ENCODE results near the gene FBXW9.
"Not testable (repeated sequence)": the region's sequence is repeated elsewhere in the genome, so short reads cannot be mapped to it uniquely, and the experiment has no call there.

FBXW9 gene

DNA sequence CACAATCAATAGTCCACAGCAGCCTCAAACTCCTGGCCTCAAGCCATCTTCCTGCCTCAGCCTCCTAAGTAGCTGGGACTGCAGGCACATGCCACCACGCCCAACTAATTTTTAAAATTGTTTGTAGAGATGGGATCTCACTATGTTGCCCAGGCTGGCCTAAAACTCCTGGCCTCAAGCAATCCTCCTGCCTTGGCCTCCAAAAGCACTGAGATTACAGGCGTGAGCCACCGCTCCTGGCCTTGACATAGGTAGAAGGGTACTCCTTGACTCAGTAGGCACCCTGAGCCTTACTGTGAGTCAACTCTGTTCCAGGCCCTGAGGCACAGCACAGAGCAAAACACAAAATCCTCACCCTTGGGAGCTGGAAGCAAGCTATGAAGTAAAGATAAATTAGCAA lies 19.5 kb upstream of the FBXW9 start:
- DNase-seq (ENCODE audit: low read depth in 2 of 2): no peak

GRCh38 chr19:12715102-12715501 lies 18.7 kb upstream of the FBXW9 start:
- no peak for DNase-seq (ENCODE audit: low read depth in 2 of 2)

GRCh38 chr19:12713304-12713703 lies 16.9 kb upstream of the FBXW9 start:
- not testable (repeated sequence) for DNase-seq (ENCODE audit: low read depth in 2 of 2)

DNA sequence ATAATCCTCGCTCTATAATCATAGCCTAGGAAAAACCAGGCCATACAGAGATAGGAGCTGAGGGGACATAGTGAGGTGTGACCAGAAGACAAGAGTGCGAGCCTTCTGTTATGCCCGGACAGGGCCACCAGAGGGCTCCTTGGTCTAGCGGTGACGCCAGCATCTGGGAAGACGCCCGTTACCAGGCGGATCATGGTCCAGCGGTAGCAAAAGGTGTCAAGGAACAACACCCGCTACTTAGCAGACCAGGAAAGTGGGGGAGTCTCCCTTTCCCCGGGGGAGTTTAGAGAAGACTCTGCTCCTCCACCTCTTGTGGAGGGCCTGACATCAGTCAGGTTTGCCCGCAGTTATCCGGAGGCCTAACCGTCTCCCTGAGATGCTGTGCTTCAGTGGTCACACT lies 15.6 kb upstream of the FBXW9 start:
- DNase-seq (ENCODE audit: low read depth in 2 of 2): not testable (repeated sequence)

DNA sequence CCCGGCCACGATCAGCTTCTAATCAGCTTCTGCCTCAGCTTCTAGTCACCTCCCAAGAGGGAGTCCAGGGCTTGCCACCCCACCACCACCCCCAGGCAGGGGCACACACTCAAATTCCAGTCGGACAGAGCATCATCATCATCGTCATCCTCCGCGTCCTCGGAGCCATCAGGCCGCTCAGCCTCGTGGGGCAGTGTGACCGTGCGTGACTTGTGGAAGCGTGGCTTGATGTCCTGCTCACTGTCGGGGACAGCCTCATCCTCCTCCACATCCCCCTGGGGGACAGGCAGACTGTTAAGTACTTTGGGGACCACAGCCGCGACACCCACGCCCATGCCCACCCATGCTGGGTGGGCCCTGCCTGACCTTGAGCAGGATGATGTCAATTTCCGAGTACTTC lies 14.8 kb upstream of the FBXW9 start:
- DNase-seq (ENCODE audit: low read depth in 2 of 2): no peak

DNA sequence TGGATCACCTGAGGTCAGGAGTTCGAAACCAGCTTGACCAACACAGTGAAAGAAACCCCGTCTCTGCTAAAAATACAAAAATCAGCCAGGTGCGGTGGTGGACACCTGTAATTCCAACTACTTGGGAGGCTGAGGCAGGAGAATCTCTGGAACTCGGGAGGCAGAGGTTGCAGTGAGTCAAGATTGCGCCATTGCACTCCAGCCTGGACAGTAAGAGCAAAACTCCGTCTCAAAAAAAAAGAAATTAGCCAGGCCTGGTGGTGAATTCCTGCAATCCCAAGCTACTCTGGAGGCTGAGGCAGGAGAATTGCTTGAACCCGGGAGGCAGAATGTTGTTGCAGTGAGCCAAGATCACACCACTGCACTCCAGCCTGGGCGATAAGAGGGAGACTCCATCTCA lies 12.2 kb upstream of the FBXW9 start:
- DNase-seq (ENCODE audit: low read depth in 2 of 2): no peak

DNA sequence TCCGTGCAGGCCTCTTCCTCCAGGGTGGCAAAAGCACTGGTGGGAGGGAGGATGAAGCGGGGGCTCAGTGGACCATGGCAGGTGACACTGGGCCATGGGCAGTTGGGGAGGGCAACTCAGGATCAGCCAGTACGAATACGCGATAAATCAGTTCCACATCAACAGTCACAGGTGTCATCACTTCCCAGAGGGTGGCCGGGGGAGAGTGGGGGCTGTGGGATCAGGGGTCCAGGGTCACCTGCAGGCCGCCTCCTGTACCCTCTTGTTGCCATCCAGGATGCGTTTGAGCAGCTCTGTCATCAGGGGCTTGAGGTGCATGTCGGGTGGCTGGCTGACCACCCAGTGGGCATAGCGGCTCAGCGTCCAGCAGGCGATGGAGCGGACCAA lies 9.9 kb upstream of the FBXW9 start:
- DNase-seq (ENCODE audit: low read depth in 2 of 2): no peak

DNA sequence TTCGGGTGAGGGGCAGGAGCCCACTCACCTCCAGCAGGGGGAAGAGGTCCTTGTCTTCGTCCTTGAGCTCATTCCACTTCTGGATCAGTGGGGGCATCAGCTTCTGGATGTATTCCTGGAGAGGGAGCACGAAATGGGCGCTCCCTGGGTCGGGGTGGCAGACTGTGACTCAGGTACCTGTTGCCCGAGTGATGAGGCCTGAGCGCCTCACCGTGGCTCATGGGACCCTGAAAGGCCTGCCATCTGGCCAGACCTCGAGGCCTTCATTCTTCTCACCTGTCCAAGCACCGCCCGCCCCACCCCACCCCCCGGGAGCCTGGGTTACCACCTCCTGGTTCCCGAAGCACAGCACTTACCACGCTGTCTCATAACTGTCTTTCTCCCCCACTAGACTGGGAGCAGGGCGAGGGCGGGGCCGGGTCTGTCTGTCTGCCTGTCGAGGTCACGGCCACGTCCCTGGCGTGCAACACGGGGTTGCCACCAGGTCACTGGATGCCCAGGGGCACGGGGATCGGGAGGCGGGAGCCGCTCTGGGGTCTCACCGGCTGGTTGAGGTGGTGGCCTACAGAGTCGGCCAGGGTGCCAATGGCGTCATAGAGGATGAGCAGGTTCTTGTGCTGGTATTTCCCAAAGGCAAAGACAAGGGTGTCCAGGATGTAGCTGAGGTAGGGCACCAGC lies 9.4 kb upstream of the FBXW9 start:
- DNase-seq (ENCODE audit: low read depth in 2 of 2): no peak

DNA sequence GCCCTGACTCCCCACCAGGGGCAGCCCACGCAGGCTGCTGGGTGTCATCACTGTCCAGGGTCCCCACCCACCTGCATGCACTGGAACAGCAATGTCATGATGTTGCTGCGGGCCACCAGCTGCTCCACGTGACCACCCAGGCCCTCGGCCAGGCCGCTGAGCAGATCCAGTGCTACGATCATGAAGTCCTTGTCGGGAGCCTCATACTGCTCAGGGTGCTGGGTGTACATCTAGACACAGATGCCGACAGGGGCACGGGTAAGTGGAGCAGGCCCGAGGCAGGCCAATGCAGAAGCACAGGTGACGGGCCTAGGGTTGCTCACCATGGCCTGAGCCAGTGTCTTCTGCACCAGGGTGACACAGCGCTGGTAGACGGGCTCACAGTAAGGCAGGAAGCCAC lies 8.7 kb upstream of the FBXW9 start:
- DNase-seq (ENCODE audit: low read depth in 2 of 2): no peak

DNA sequence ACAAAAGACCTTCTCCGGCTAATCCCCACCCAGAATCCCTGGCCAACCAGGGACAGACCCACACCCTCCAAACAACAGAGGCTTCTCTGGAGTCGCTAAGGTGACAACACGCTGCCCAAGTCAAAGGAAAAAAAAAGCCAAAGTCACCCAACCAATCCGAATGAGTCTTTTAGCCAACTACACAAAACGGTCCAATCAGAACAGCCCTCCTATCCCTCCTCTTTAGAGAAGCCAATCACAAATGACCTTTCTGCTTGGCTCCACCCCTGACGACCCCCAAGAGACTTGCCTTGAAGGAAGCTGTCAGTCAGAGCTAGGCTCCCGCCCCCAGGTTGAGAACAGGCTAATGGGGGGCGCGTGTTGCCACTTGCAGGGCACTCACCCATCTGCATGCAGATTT lies 6.6 kb upstream of the FBXW9 start:
- no peak for DNase-seq (ENCODE audit: low read depth in 2 of 2)

DNA sequence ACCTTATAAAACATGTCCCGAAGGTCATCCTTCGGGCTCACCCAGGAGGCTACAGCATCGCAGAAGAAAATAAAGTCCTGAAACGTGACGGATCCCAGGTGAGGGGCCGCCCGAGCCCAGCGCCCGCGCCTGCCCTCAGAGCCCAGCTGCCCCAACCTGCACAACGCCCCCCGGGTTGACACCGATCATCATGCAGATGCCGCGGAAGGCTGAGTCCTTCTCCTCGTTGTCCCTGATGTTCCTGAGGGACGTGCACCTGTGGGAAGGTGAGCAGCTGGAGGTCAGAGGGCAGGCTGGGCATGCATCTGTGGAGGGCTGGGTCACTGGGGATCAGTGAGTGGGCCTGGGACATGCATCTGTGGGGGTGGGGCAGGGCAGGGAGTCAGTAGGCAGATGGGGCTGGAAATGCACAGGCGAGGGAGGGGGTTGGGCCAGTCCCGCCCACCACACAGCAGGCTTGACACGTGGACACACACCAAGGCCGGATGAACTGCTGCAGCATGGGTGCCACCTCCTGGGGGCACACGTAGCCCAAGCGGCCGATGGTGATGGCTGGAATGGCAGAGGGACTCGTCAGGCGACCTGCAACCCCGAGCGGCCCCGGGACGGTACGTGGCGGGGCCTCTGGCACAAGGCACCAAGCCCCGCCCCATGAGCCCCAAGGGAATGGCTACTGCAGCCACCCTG lies 5.3 kb upstream of the FBXW9 start:
- no peak for DNase-seq (ENCODE audit: low read depth in 2 of 2)

DNA sequence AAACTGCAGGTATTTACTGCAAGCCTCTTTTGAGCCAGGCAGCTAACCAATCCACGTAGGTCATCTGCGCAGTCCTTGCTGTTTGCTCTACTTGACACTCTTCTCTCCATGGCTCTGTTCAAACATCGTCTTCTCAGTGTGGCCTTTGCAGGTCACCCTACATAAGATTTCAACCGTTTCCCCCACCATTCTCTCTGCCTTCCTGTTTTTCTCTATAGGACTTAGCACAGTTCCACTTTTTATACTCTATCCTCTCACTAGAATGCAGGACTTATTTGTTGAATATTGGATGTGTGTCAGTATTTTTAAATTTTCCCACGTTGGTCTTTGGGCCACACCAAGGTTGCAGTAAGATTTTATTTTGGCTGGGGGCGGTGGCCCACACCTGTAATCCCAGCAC lies 1.7 kb upstream of the FBXW9 start:
- no peak for DNase-seq (ENCODE audit: low read depth in 2 of 2)

DNA sequence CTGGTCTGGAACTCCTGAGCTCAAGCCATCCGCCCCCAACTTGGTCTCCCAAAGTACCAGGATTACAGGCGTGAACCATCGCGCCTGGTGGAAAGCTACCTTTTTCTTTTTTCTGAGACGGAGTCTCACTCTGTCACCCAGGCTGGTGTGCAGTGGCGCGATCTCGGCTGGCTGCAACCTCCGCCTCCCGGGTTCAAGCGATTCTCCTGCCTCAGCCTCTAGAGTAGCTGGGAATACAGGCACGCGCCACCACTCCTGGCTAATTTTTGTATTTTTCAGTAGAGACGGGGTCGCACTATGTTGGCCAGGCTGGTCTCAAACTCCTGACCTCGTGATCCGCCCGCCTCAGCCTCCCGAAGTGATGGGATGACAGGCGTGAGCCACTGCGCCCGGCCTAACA lies 994 bp upstream of the FBXW9 start:
- not testable (repeated sequence) for DNase-seq (ENCODE audit: low read depth in 2 of 2)

DNA sequence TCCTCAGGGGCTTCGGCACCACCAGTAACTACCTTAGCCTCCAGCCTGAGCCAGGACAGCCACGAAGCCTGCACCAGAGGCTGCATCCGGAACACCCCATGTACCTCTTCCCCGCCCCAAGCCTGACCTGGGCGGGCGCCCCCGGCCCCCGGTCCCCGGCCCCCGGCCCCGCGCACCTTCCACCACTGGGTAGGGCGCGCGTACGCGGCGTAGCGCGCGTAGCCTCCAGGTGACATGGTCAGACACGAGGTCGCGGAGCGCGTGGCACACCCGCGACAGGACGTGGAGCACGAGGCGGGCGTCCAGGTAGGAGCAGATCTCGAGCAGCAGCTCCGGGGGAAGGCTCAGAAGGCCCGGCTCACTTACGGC lies 450 bp downstream of the FBXW9 start:
- DNase-seq (ENCODE audit: low read depth in 2 of 2): no peak

DNA sequence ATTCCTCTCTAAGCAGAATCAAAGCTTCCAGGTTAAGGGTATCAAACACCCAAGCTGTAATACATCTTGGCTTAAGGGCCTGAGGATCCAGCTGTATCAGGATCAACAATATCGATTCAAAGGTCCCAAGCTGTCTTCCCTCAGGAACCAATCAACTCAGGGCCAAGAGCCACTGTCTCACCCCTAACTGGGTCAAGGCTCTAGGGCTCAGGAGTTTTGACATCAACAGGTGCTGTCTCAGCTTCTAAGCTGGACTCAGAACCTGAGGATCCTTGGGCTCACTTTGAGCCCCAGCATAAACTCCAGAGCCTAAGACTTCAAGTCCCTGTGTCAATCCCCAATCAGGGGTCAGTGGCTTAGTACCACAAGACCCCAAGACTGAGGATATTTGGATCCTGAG lies 917 bp downstream of the FBXW9 start:
- DNase-seq (ENCODE audit: low read depth in 2 of 2): no peak

- no peak for DNase-seq (ENCODE audit: low read depth in 2 of 2)
Observed at GRCh38 chr19:12695096-12695495, 1.3 kb downstream of the FBXW9 start.

DNA sequence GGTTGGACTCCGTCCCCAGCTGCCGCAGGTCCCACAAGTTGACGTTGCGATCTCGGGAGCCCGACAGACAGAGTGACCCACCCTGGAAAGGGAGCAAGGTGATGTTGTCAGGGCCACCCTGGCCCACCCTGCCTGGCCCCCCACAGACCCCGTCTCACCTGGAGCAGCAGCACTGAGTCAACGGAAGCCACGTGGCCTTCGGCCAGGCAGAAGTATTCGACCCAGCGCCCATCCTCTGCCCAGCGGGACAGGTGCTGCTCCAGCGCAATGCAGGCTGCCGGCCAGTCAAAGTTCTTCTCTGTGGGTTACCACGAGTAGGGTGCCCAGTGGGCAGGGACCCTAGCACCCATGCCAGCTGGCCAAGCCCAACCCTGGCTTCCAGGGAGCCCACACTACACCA lies 1.8 kb downstream of the FBXW9 start:
- no peak for DNase-seq (ENCODE audit: low read depth in 2 of 2)

- DNase-seq (ENCODE audit: low read depth in 2 of 2): no peak
Observed at GRCh38 chr19:12692960-12693359, 3.5 kb downstream of the FBXW9 start.

GRCh38 chr19:12689581-12690216 lies 6.7 kb downstream of the FBXW9 start:
- no peak for DNase-seq (ENCODE audit: low read depth in 2 of 2)

DNA sequence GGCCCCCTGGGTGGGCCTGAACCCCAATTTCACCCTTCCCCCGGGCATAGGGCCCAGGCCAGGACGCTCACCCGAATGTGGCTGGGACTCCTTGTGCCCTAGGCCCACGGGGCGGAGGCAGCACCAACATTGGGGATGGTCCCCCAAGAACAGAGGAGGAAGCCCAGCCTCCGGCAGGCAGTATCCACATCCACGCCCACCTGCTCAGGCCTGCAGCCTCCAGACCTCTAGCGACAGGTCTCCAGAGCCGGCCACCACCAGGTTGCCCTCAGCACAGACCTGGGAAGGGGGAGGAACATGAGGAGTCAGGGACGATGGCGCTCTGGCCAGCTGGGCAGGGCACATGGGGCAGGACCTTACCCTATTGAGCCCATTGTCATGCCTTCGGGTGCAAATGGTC lies 7.4 kb downstream of the FBXW9 start:
- no peak for DNase-seq (ENCODE audit: low read depth in 2 of 2)

DNA sequence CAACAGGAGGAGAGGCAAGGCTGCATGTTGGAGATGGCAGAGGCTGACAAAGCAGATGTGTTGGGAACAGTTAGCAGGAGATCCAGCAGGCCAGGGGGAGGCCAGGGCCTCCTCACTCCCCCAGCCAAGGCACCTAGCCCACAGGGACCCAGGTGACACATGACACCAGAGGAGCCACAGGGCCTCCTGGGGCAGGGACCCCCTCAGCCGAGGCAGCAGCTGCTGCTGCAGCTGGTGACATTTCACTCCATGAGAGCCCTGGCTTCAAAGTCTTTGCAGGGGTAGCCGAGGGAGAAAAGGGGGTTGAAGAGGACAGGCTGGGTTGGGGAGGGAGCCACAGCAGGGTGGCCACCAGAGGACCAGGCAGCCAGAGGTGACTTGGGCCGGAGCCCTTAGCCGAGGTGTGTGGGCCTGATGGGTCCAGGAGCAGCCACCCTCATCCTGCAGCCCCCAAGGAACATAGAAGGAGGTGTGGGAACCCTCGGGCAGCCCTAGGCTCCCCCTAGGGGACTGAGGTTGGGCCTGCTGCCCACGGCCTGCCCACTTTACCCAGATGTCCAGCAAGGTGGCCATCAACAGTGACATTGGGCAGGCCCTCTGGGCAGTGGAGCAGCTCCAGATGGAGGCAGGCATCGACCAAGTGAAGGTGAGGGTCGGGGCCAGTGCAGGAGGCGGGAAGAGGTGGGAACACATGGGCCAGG lies 8.8 kb downstream of the FBXW9 start, which contains the start of gene GNG14:
GNG14 (plus strand) TSS at position 503 of the 701 bp plus-strand sequence; CDS start at position 554, 51 bp downstream.
- no peak for DNase-seq (ENCODE audit: low read depth in 2 of 2)

DNA sequence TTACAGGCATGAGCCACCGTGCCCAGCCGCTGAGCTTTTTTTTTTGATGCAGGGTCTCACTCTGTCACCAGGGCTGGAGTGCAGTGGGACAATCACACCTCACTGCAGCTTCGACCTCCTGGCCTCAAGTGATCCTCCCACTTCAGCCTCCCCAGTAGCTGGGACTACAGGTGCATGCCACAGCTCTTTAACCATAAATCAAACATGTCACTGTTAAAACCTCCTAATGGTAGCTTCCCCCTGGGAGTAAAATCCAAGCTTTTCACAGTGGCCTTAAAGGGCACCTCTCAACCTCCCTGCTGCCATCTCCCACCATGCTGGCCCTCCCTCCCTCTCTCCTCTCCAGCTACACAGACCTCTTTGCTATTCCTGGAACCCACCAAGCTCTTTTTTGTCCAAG lies 10.6 kb downstream of the FBXW9 start:
- no peak for DNase-seq (ENCODE audit: low read depth in 2 of 2)
